K562 (cell line): ENCODE data around the gene TRNAU1AP. TPM values are rescaled to one million over a fixed set of nuclear protein-coding genes. Genes with fewer than 3 reads are reported as not detected.

Source experiments
- ARID1B ChIP-seq: fragments of 450-650 bp; IDR thresholded peaks from 2 replicates; pipeline ENCODE4 v1.6.1; 2016; ENCODE audit warnings: antibody characterized with exemption, mild to moderate bottlenecking, inconsistent platforms
- ATF7 ChIP-seq: fragments of 450-650 bp; IDR thresholded peaks from 2 replicates; pipeline ENCODE4 v1.7.1; 2014; ENCODE audit warnings: mild to moderate bottlenecking, moderate library complexity
- BDP1 ChIP-seq: IDR thresholded peaks from 3 replicates; pipeline ENCODE4 v1.6.1; 2011; ENCODE audit not compliant: insufficient read length, insufficient read depth
- CSDE1 ChIP-seq, 2 experiments: fragments of 450-650 bp; IDR thresholded peaks; 2 replicates each; pipeline ENCODE4 v1.6.1; 2016; ENCODE audit warnings: mild to moderate bottlenecking in 1 of 2
- DEAF1 ChIP-seq: fragments of 450-650 bp; formaldehyde crosslinking; IDR thresholded peaks from 2 replicates; pipeline ENCODE4 v1.4.0; 2020; ENCODE audit warnings: mild to moderate bottlenecking, moderate library complexity
- GABPB1 ChIP-seq: sonication (generic); formaldehyde crosslinking; IDR thresholded peaks from 2 replicates; pipeline ENCODE4 v1.8.0; 2022; ENCODE audit warnings: mild to moderate bottlenecking, missing genetic modification reagents
- HOMEZ ChIP-seq: fragments of 250-450 bp; sonication (Bioruptor Pico); IDR thresholded peaks from 2 replicates; pipeline ENCODE4 v1.4.0; 2020; ENCODE audit warnings: mild to moderate bottlenecking, moderate library complexity
- IRF2 ChIP-seq: sonication (generic); formaldehyde crosslinking; IDR thresholded peaks from 2 replicates; pipeline ENCODE4 v1.8.1; 2022; ENCODE audit warnings: mild to moderate bottlenecking, missing genetic modification reagents
- NUFIP1 ChIP-seq: fragments of 450-650 bp; IDR thresholded peaks from 2 replicates; pipeline ENCODE4 v1.6.1; 2018; ENCODE audit not compliant: partially characterized antibody
- PTBP1 ChIP-seq: fragments of 200-400 bp; formaldehyde crosslinking; IDR thresholded peaks from 2 replicates; pipeline ENCODE4 v1.6.1; 2017; ENCODE audit warnings: low read depth, low read length
- PURB ChIP-seq: sonication (generic); formaldehyde crosslinking; IDR thresholded peaks from 2 replicates; pipeline ENCODE4 v1.9.0; 2021; ENCODE audit warnings: low read depth, mild to moderate bottlenecking, missing genetic modification reagents
- RBM25 ChIP-seq: fragments of 200-400 bp; formaldehyde crosslinking; IDR thresholded peaks from 2 replicates; pipeline ENCODE4 v1.6.1; 2018; ENCODE audit warnings: low read length, low read depth, moderate library complexity; ENCODE audit not compliant: severe bottlenecking
- RBM39 ChIP-seq: fragments of 200-400 bp; formaldehyde crosslinking; optimal IDR thresholded peaks from 2 replicates; pipeline ENCODE3; 2018; ENCODE audit warnings: low read depth, low read length
- RHOXF2B ChIP-seq: fragments of 250-450 bp; sonication (Bioruptor Pico); conservative IDR thresholded peaks from 2 replicates; pipeline ENCODE4 v1.5.1; 2021
- SAFB ChIP-seq: fragments of 200-400 bp; formaldehyde crosslinking; IDR thresholded peaks from 2 replicates; pipeline ENCODE4 v1.6.1; 2017; ENCODE audit warnings: low read depth, low read length, borderline replicate concordance
- SMAD4 ChIP-seq: fragments of 250-450 bp; sonication (Bioruptor Pico); conservative IDR thresholded peaks from 2 replicates; pipeline ENCODE4 v1.8.0; 2021; ENCODE audit warnings: inconsistent platforms, mild to moderate bottlenecking, moderate library complexity
- SRF ChIP-seq, 2 experiments: fragments of 250-450, 450-650 bp in 1 of 2; sonication (Bioruptor Pico) in 1 of 2; sonication (generic) in 1 of 2; formaldehyde crosslinking; IDR thresholded peaks; 2 replicates each; pipeline versions ENCODE4 v1.5.0 to v1.5.1; 2020 to 2022; ENCODE audit warnings: mild to moderate bottlenecking in 1 of 2, missing genetic modification reagents in 1 of 2
- ZBTB26 ChIP-seq: fragments of 450-650 bp; formaldehyde crosslinking; IDR thresholded peaks from 2 replicates; pipeline ENCODE4 v1.4.0; 2022; ENCODE audit warnings: missing genetic modification characterization
- ZNF23 ChIP-seq: fragments of 250-450 bp; sonication (Bioruptor Pico); IDR thresholded peaks from 2 replicates; pipeline ENCODE4 v1.4.0; 2020; ENCODE audit warnings: mild to moderate bottlenecking
- ZNF263 ChIP-seq: sonication (generic); formaldehyde crosslinking; IDR thresholded peaks from 2 replicates; pipeline ENCODE4 v1.8.0; 2022; ENCODE audit warnings: mild to moderate bottlenecking, missing genetic modification reagents, borderline replicate concordance
- polyA plus RNA-seq, 8 experiments: library from polyadenylated mRNA; depleted of rRNA in 4 of 8; stranded (reverse) in 5 of 8; unstranded in 3 of 8; fragments of >200 nt; fragmentation: Nextera tagmentation in 2 of 8; fragmentation: Illumina TruSeq in 1 of 8; extraction: Ambion mirVana in 2 of 8; extraction: Trizol in 1 of 8; gene quantifications; 2 replicates each; pipeline versions ENCODE4 v1.2.1 to v1.2.3, GENCODE V29; 2011 to 2014; ENCODE audit warnings: inconsistent platforms in 1 of 8, missing spikeins in 1 of 8
- total RNA-seq, 7 experiments: library from RNA; depleted of rRNA in 6 of 7; stranded (reverse); fragments of >200 nt in 6 of 7; fragmentation: Illumina TruSeq in 2 of 7; extraction: Trizol in 2 of 7; gene quantifications; 2 replicates each; pipeline versions ENCODE4 v1.2.1 to v1.2.3, GENCODE V29; 2011 to 2021; ENCODE audit warnings: low replicate concordance in 1 of 7
- TF ChIP-seq, protein P1 (sequence below): fragments of 250-450 bp; sonication (Bioruptor Pico); IDR thresholded peaks from 2 replicates; pipeline ENCODE4 v1.5.0; 2022; ENCODE audit warnings: mild to moderate bottlenecking

Gene TRNAU1AP
- total and polyA plus RNA-seq, 9 of the 15 experiments (the other 6 are each of a cell fraction or from before 2014, with no cell fraction given), result 34.9 to 110 (median 46.3) TPM

DNA sequence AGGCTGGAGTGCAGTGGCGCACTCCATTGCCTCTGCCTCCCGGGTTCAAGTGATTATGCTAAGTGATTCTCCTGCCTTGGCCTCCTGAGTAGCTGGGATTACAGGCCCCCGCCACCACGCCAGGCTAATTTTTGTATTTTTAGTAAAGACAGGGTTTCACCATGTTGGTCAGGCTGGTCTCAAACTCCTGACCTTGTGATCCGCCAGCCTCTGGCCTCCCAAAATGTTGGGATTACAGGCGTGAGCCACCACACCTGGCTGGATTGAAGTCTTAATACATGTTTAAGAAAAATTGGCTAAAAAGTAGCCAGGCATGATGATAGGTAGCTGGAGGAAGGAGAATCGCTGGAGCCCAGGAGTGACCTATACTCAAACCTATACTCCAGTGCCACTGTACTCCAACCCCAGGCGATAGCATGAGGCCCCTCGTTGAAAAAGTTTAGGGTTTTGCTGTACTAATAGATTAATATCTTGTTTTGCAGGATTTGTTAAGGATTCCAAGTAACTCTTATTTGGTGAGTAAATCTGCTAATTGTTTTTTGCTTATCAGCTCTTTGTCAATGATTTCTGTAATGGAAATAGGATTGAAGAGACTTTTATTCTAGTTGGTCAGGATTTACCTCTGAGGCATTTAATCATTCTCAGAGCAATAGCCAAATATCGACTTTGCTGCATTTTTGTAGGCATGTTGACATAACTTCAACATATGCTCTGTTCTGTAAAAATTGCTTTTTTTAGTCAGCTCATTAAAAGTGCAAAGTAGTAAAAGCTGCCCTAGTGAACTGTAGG is 45.0 kb upstream of the TRNAU1AP start (continued):
- TF ChIP-seq HOMEZ (no peak), NUFIP1 (no peak), PURB (CRISPR knock-in tag) (no peak), IRF2 (CRISPR knock-in tag) (no peak), ZNF263 (CRISPR knock-in tag) (no peak), RBM25 (no peak), PTBP1 (no peak; the same call in 1 of the 2 replicates), ARID1B (no peak), CSDE1 (IDR thresholded peaks at IDR 0.05) (no peak), SAFB (no peak), ZNF23 (no peak), SRF (CRISPR knock-in tag; IDR thresholded peaks at IDR 0.05) (no peak; a peak in 1 of 4 replicates), SMAD4 (no peak), GABPB1 (CRISPR knock-in tag) (no peak), BDP1 (no peak), ZBTB26 (no peak), ATF7 (no peak), RBM39 (no peak), RHOXF2B (no peak), DEAF1 (CRISPR knock-in tag) (no peak)
- TF ChIP-seq, protein P1, sequence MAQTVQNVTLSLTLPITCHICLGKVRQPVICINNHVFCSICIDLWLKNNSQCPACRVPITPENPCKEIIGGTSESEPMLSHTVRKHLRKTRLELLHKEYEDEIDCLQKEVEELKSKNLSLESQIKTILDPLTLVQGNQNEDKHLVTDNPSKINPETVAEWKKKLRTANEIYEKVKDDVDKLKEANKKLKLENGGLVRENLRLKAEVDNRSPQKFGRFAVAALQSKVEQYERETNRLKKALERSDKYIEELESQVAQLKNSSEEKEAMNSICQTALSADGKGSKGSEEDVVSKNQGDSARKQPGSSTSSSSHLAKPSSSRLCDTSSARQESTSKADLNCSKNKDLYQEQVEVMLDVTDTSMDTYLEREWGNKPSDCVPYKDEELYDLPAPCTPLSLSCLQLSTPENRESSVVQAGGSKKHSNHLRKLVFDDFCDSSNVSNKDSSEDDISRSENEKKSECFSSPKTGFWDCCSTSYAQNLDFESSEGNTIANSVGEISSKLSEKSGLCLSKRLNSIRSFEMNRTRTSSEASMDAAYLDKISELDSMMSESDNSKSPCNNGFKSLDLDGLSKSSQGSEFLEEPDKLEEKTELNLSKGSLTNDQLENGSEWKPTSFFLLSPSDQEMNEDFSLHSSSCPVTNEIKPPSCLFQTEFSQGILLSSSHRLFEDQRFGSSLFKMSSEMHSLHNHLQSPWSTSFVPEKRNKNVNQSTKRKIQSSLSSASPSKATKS (CRISPR knock-in tag), result no peak
